ENCODE results near the gene DAP.

The DAP gene

DNA sequence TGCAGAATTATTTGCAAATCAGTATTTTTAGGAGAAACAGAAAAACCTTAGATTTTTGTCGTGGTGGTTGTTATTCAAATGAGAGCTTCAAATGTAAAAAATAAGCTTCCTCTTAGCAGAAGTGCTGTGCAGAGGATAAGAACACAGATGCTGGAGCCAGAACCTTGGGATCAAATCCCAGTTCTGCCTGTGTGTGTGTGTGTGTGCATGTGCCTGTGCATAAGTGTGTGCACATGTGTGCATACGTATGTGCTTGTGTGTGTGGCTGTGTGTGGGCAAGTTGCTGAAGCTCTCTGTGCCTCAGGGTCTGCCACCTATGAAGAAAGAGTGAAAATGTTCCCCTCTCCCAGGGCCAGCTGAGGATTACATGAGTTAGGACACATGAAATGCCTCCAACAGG is 8.6 kb downstream of the DAP start:
- Histone ChIP-seq H3K9ac (ENCODE audit: low read depth, low read length) (no peak overlapping the region), H3K4me1 (ENCODE audit: insufficient read depth, low read length) (peaks cover 4% of the 10 kb centered on the region; the same call in 1 of the 2 replicates), H3K36me3 (ENCODE audit: insufficient read depth, low read length) (no peaks in the 10 kb centered on the region), H3K9me3 (ENCODE audit: control insufficient read depth, insufficient read depth, low read length) (no peaks in the 10 kb centered on the region)

DNA sequence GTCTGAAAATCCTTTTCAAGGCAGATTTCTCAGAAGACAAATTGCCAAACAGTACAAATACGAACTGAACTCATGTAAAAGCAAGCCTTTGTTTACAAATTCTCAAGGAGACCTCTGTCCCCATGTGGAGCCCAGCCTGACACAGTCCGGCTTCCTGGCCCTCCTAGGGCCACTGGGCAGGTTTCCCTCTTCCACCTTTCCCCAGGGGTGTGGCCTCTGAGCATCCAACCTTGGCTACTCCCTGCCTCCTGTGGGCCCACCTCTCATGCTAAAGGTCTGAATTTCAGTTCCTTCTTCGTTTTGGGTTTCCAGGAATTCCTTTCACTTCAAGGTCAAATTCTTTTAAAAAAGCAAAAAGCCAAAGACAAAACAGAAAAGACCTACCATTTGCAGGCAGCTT is 10.1 kb downstream of the DAP start:
- Histone ChIP-seq H3K9me3 (ENCODE audit: control insufficient read depth, insufficient read depth, low read length) (no peaks in the 10 kb centered on the region), H3K36me3 (ENCODE audit: insufficient read depth, low read length) (no peaks in the 10 kb centered on the region), H3K9ac (ENCODE audit: low read depth, low read length) (no peak overlapping the region), H3K4me1 (ENCODE audit: insufficient read depth, low read length) (no peaks in the 10 kb centered on the region)

DNA sequence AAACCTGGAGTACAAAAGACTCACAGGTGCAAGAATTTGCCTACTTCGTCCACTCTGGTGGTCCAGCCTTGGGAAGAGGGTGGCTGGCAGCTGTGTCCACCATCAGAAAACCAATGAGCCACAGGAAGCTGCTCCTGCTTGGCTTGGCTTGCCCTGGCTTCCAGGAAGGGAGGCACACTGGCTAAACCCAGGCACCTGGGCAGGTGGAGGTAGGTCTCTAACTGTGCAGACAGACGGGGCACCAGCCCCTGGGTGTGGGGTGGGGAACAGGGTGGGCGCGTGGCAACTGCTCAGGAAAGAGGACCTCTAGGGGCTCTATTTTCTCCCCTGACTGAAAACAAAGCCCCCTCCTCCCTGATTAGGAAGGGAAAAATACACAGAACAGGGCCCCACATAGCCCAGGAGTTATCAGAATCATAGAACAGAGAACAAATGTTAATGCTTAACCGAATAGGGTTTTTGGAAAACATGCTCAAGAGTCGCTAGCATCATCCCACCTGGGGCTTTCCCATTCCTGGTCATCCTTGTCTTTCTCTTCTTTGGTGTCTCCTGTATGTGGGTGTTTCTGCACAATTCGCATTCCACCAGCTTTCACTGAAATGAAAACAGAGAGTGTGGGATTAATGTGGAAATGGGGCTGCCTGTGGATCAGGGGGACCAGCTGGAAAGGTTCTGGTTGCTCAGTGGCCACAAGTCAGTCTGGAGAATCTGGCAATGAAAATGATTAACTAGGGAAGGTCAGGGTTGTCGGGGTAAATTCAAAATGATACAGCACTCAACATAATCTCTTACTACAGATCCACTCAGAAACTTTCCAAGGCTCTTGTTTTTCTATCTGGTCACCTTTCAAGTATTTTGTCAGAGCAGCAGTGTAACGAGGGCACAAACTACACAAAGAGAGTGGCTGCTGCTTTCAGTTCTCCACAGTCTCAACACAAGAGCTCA is 13.1 kb downstream of the DAP start:
- no peaks in the 10 kb centered on the region for H3K4me1 ChIP-seq (ENCODE audit: insufficient read depth, low read length)
- H3K9ac ChIP-seq (ENCODE audit: low read depth, low read length), result no peak overlapping the region
- H3K36me3 ChIP-seq (ENCODE audit: insufficient read depth, low read length), result peaks cover 4% of the 10 kb centered on the region; the same call in 1 of the 2 replicates
- H3K9me3 ChIP-seq (ENCODE audit: control insufficient read depth, insufficient read depth, low read length), result peaks cover 3% of the 10 kb centered on the region; the same call in 1 of the 2 replicates

DNA sequence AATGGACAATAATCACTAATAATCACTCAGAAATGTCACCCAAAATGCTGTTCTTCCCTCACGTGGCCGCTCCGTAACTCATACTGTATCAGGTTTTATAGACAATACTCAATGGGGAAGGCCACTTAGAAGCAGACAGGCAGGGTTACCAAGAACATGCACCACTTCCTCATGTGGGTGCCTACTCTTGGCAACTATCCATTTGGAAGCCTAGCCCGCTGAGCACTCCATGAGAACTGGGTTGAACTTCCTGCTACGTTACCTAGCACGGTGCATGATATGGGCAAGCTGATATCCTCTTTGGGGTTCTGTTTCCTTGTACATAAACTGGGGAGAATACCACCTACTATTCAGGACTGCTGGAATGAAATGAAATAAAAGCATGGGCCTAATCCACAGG is 14.3 kb downstream of the DAP start:
- peaks cover 4% of the 10 kb centered on the region; the same call in 1 of the 2 replicates for H3K36me3 ChIP-seq (ENCODE audit: insufficient read depth, low read length)
- H3K9me3 ChIP-seq (ENCODE audit: control insufficient read depth, insufficient read depth, low read length), result peaks cover 4% of the 10 kb centered on the region; the same call in 1 of the 2 replicates
- no peak overlapping the region for H3K9ac ChIP-seq (ENCODE audit: low read depth, low read length)
- no peaks in the 10 kb centered on the region for H3K4me1 ChIP-seq (ENCODE audit: insufficient read depth, low read length)

DNA sequence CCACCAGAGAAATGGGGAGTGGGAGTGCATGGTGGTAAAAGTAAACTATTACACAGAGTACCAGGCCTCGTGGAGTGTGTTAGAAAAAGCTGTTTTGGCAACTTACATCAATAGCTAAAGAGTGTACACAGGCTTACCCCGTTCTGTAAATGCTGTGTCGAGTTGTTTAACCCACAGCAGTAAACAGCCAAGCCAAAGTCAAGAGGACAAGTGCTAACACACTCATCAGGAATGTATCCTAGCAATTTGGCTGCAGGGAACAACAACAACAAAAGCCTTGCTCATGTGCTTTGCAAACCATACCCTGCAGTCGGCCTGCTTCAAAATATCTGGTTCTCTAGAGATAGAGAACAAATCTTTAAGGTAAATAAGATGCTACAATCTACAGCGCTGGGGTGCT is 15.9 kb downstream of the DAP start:
- Histone ChIP-seq H3K9me3 (ENCODE audit: control insufficient read depth, insufficient read depth, low read length) (peaks cover 4% of the 10 kb centered on the region; the same call in 1 of the 2 replicates), H3K36me3 (ENCODE audit: insufficient read depth, low read length) (peaks cover 4% of the 10 kb centered on the region; the same call in 1 of the 2 replicates), H3K9ac (ENCODE audit: low read depth, low read length) (no peak overlapping the region), H3K4me1 (ENCODE audit: insufficient read depth, low read length) (no peaks in the 10 kb centered on the region)

DNA sequence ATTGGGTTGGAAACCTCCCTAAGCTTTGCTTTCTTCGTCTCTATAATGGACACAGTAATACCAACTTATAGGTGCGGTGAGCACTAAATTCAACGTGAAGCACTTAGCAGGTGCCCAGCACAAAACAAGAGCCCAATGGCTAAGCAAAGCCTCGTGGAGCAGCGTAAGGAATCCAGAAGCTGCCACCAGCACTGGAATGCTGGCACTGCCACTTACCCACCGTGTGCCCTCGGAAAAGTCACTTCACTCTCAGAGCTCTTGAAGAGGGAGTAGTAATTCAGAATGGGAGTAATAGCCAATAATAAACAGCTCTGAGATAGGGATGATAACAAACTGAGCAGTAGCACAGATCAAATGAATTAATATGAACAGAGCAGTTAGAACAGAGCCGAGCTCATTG is 16.4 kb downstream of the DAP start:
- Histone ChIP-seq H3K4me1 (ENCODE audit: insufficient read depth, low read length) (no peaks in the 10 kb centered on the region), H3K9ac (ENCODE audit: low read depth, low read length) (no peak overlapping the region), H3K9me3 (ENCODE audit: control insufficient read depth, insufficient read depth, low read length) (peaks cover 6% of the 10 kb centered on the region; the same call in 1 of the 2 replicates), H3K36me3 (ENCODE audit: insufficient read depth, low read length) (peaks cover 4% of the 10 kb centered on the region; the same call in 1 of the 2 replicates)

DNA sequence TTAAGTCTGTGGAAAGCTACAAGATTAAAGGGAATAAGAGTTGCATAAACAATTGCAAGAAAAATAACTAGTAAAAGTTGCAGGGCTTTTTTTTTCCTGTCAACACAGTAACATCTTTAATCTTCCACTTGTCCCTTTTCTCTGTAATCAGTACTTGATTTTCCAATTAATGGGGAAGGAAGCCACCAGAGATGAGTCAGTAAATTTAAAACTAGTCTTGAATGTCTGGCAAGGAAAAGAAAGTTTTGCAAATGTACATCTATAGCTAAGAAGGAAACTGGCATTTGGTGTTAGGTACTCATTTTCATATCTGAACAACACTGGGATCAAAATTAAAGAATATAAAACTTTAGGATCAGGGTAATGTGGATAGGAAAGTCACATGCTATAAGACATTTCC is 17.1 kb downstream of the DAP start:
- H3K9me3 ChIP-seq (ENCODE audit: control insufficient read depth, insufficient read depth, low read length), result peaks cover 8% of the 10 kb centered on the region; the same call in 1 of the 2 replicates
- H3K9ac ChIP-seq (ENCODE audit: low read depth, low read length), result no peak overlapping the region
- peaks cover 4% of the 10 kb centered on the region; the same call in 1 of the 2 replicates for H3K36me3 ChIP-seq (ENCODE audit: insufficient read depth, low read length)
- no peaks in the 10 kb centered on the region for H3K4me1 ChIP-seq (ENCODE audit: insufficient read depth, low read length)

DNA sequence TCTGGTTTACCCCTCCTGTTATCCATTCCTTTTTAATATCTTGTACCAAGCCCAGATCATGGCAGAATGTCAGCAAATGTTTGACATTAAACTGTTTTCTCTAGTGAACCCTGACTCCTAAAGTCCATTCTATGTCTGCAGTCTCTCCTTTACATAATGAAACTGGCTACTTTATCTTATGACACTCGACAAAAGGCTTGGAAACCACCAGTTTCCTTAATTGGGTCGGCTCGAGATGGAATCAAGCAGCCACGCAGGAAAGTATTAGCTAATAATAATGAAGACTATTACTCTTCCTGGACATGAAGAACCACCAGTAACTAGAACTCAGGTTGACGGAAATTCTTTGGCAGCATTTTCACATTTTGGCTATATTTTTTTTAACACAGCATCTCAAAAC is 17.5 kb downstream of the DAP start:
- H3K4me1 ChIP-seq (ENCODE audit: insufficient read depth, low read length), result no peaks in the 10 kb centered on the region
- no peak overlapping the region for H3K9ac ChIP-seq (ENCODE audit: low read depth, low read length)
- H3K36me3 ChIP-seq (ENCODE audit: insufficient read depth, low read length), result peaks cover 4% of the 10 kb centered on the region; the same call in 1 of the 2 replicates
- H3K9me3 ChIP-seq (ENCODE audit: control insufficient read depth, insufficient read depth, low read length), result peaks cover 10% of the 10 kb centered on the region

DNA sequence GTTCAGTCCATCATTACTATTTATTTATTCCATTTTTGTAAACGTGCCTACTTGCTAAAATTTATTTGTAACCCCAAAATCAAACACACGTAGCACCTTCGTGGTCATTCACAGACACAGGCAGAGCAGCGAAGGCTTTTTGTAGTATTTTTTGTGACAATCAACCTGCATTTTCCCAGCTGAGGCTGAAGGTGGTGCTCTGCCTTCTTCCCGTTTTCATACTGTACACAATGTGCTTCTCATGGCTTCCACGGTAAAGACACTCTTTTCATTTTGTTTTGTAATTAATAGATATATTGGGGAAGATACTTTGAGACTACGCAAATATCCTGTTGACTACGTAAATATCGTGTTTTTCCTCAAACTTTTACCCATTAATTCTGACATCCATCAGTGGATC is 19.4 kb downstream of the DAP start:
- Histone ChIP-seq H3K36me3 (ENCODE audit: insufficient read depth, low read length) (peaks cover 4% of the 10 kb centered on the region; the same call in 1 of the 2 replicates), H3K9ac (ENCODE audit: low read depth, low read length) (no peak overlapping the region), H3K4me1 (ENCODE audit: insufficient read depth, low read length) (no peaks in the 10 kb centered on the region), H3K9me3 (ENCODE audit: control insufficient read depth, insufficient read depth, low read length) (peaks cover 11% of the 10 kb centered on the region)

DNA sequence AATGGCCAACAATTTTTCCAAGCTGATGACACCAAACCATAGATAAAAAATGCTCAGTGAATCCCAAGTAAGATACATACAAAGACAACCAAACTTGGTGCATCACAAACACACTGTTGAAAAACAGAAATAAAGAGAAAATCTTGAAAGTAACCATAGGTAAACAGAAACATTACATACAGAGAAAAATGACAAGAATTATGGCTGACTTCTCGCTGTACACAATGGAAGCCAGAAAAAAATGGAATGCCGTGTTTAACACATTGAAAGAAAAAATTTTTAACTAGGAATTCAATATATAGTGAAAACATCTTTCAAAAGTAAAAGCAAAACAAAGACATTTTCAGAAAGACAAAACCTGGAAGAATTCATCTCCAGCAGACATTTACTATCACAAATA is 20.6 kb downstream of the DAP start:
- Histone ChIP-seq H3K9me3 (ENCODE audit: control insufficient read depth, insufficient read depth, low read length) (peaks cover 11% of the 10 kb centered on the region), H3K36me3 (ENCODE audit: insufficient read depth, low read length) (peaks cover 4% of the 10 kb centered on the region; the same call in 1 of the 2 replicates), H3K4me1 (ENCODE audit: insufficient read depth, low read length) (no peaks in the 10 kb centered on the region), H3K9ac (ENCODE audit: low read depth, low read length) (no peak overlapping the region)

DNA sequence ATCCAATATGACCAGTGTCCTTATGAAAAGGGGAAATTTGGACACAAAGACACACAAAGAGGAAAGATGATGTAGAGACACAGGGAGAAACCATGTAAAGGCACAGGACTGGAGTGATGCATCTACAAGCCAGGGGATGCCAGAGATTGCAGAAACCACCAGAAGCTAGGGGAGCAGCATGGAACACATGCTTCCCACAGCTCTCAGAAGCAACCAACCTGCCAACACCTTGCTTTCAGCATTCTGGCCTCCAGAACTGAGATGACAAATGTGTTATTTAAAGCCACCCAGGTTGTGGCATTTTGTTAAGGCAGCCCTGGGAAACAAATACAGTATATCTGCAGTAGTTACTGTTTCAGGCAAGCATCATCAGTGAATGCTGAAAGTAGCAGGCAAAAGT is 23.2 kb downstream of the DAP start:
- Histone ChIP-seq H3K36me3 (ENCODE audit: insufficient read depth, low read length) (no peaks in the 10 kb centered on the region; the same call in 1 of the 2 replicates), H3K9me3 (ENCODE audit: control insufficient read depth, insufficient read depth, low read length) (peaks cover 8% of the 10 kb centered on the region), H3K4me1 (ENCODE audit: insufficient read depth, low read length) (no peaks in the 10 kb centered on the region), H3K9ac (ENCODE audit: low read depth, low read length) (no peak overlapping the region)

DNA sequence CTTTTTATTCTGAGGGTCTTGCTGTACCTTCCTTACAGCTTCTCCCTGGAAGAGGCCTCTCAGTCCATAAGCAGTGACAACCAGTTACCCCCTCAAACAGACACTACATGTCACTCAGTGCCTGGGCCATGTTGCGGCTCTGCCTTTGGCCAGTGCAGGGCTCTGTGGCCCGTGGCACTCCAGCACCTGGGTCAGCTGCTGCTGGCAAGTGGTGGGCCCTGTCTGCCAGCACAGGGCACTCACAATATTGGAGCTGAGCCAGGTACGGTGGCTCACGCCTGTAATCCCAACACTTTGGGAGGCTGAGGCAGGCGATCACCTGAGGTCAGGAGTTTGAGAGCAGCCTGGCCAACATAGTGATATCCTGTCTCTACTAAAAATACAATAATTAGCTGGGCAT is 24.2 kb downstream of the DAP start:
- Histone ChIP-seq H3K9me3 (ENCODE audit: control insufficient read depth, insufficient read depth, low read length) (peaks cover 7% of the 10 kb centered on the region), H3K36me3 (ENCODE audit: insufficient read depth, low read length) (no peaks in the 10 kb centered on the region), H3K9ac (ENCODE audit: low read depth, low read length) (no peak overlapping the region), H3K4me1 (ENCODE audit: insufficient read depth, low read length) (no peaks in the 10 kb centered on the region)

DNA sequence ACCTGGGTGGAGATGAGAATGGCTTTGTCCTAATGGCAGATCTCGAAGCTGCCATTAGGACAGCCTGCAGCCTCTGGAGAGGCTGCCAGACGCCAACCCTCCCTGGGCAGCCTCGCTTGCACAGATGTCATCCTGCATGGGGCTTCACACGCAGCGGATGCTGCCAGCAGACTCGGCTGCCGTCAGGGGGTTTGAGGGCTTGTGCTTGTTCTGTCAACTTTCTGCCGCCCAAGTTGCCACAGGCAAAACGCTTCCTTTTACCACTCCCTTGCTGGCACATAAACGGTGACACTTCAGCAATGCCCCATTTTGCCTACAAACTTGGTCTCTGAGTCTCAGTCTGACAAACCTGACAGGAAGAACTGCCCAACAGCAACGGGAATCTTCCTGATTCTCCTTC is 24.7 kb downstream of the DAP start:
- Histone ChIP-seq H3K9ac (ENCODE audit: low read depth, low read length) (no peak overlapping the region), H3K36me3 (ENCODE audit: insufficient read depth, low read length) (no peaks in the 10 kb centered on the region; the same call in 1 of the 2 replicates), H3K4me1 (ENCODE audit: insufficient read depth, low read length) (no peaks in the 10 kb centered on the region), H3K9me3 (ENCODE audit: control insufficient read depth, insufficient read depth, low read length) (peaks cover 7% of the 10 kb centered on the region)

DNA sequence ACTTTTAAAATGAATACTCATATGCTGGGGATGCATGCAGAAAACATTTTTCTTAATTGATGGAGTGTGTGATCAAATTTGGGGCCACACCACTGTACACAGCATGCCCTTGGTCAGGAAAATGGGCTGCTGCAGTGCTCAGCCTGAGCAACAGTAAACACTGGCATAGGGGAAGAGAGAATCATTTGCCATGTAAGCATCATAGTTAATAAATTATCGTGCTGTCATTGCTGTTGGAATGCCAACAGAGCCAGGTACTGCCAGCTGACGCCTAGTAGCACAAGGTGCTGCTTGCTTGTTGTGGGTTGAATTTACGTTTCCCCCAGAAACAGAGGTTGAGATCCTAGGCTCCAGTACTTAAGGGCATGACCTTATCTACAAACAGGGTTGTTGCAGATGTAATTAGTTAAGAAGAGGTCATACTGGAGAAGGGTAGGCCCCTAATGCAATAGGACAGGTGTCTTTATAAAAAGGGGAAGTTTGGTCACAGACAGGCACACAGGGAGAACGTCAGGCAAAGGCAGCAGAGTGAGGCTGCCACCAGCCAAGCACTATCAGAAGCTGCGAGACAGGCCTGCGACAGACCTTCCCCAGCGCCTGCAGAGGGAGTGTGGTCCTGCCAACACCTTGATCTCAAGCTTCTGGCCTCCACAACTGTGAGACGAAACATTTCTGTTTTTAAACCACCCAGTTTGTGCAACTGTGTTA is 25.3 kb downstream of the DAP start:
- no peaks in the 10 kb centered on the region; the same call in 1 of the 2 replicates for H3K36me3 ChIP-seq (ENCODE audit: insufficient read depth, low read length)
- peaks cover 7% of the 10 kb centered on the region for H3K9me3 ChIP-seq (ENCODE audit: control insufficient read depth, insufficient read depth, low read length)
- H3K4me1 ChIP-seq (ENCODE audit: insufficient read depth, low read length), result no peaks in the 10 kb centered on the region
- H3K9ac ChIP-seq (ENCODE audit: low read depth, low read length), result no peak overlapping the region
